HG03565 (cell line): Measurements from ENCODE around the gene ITGAE.
A peak's percentile ranks its signal among the peaks of the same experiment; 100 is the strongest.

Experiments used
- ATAC-seq: cut with Tn5 transposase; IDR thresholded peaks from one replicate; pipeline ENCODE4 v1.9.1; 2021; ENCODE audit warnings: mild to moderate bottlenecking, moderate library complexity; ENCODE audit not compliant: unreplicated experiment

ITGAE gene

GRCh38 chr17:3697103-3697476 lies 103.9 kb downstream of the ITGAE start:
- no peak for ATAC-seq

- ATAC-seq = no peak
These were observed 105.1 kb downstream of the ITGAE start, which contains the start of gene P2RX5 for GRCh38 chr17:3695723-3696411. P2RX5 (minus strand) TSS chr17:3696155; CDS start chr17:3696005, 150 bp downstream.

DNA sequence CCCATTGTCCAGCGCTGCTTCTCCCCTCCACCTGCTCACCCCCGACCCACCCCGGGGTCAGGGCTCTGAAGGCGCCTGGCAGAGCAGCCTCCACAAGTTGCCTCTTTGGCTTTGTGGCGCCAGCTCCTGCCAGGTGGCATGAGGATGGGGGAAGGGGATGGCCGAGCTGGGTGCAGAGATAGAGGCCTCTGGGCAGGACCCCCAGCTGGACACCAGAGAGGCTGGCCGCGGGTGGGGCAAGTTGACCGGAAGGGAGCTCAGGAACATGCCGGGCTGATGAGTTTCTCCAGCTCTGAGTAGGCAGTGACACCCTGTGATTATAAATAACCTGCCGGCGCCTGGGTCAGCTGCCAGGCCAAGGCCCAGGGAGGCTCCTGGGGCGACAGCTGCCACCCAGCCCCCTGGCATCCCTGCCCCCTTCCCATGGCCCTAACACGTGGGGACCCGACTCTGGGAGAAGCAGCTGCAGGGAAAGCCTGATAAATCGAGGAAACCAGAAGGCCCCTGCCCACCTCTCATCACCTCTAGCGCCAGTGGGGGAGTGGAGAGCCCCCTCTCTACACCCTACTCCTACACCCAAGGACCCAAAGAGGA lies 105.8 kb downstream of the ITGAE start:
- no peak for ATAC-seq

DNA sequence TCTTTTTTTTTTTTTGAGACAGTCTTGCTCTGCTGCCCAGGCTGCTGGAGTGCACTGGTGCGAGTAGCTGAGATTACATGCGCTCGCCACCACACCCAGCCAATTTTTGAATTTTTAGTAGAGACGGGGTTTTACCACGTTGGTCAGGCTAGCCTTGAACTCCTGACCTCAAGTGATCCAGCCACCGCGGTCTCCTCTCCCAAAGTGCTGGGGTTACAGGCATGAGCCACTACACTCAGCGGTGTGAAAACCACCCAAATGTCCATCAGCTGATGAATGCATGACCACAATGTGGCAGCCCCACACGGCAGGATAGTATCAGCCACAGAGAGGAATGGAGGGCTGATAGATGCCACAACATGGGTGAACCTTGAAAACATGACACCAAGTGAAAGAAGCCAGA lies 107.2 kb downstream of the ITGAE start:
- peak; percentile 54 for ATAC-seq

GRCh38 chr17:3693141-3693540 lies 107.8 kb downstream of the ITGAE start:
- ATAC-seq = no peak

- ATAC-seq = no peak
These were observed 108.6 kb downstream of the ITGAE start for GRCh38 chr17:3692346-3692745.

DNA sequence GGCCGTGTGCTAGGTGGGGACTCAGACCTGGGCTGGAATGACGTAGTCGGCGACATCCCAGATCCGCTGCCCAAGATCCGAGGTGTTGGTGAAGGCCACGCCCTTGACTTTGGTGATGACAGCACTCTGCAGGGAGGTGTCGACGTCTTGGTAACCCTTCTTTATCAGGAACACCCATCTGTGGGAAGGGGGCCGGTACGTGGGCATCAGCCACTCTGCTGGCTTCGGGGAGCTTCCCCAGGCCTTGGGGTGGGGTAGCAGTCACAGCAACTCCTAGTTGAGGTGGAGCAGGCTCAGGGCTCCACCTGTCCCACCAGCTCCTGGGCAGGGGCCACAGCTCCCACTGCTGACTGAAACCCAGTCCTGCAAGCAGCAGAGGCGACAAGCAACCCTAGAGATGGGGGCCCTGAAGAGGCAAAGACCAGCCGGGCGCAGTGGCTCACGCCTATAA lies 109.3 kb downstream of the ITGAE start:
- ATAC-seq = no peak

- no peak for ATAC-seq
These were observed 110.8 kb downstream of the ITGAE start for GRCh38 chr17:3690094-3690715.

DNA sequence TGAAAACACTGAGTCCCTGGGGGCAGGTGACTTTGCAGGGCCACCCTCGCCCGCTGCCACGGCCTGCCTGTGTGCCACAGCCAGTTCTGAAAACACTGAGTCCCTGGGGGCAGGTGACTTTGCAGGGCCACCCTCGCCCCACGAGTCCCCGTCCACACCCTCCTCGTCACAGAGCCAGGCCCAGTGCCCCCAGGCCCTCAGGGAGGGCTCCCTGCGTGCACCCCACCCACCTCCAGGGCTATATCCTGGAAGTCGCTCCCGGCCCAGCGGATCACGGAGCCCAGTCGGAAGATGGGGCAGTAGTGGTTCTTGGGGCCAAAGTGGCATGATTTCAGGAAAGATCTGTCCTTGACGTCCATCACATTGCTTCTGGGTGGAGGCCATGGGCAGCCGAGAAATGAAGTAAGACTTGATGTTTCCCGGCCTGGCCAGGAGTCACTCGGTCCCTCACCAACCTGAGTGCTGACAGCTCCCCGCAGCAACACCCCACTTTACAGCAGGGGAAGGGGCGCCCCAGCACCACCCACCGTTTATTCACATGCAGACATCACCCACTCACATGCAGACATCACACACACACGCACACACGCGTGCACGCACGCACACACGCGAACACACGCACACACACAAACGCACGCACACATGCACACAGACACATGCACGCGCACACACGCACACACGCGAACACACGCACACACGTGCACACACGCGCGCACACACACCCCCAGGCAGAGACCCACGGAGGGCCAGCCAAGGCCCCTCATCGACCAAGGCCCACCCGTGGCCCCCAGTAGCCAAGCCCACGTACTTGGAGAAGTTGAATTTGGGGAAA lies 111.5 kb downstream of the ITGAE start:
- ATAC-seq = no peak

GRCh38 chr17:3688852-3689261 lies 112.1 kb downstream of the ITGAE start:
- no peak for ATAC-seq

DNA sequence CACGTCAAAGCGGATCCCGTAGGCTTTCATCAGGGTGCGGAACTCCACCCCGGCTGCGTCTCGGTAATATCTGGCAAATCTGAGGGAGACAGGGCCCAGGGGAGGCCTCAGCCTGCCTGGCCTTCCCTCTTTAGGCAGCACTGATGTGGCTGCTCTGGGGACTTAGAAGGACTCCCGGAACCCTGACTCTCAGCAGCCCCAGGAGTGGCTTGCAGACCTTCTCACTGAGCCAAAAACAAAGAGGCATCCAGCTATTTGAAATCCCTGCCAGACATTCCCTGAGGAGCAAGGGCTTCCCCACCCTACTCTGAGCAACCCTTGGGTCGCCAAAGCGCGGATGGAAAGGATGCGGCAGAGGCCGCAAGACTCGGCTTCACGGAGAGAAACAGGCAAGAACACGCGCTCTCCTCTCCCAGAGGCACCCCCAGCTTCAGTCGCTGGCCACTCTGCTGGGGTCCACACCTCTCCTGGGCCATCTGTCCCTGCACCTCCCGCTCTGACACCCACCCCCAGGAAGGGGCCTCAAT lies 112.9 kb downstream of the ITGAE start:
- no peak for ATAC-seq

- ATAC-seq = no peak
These were observed 115.8 kb downstream of the ITGAE start for GRCh38 chr17:3685174-3685573.

DNA sequence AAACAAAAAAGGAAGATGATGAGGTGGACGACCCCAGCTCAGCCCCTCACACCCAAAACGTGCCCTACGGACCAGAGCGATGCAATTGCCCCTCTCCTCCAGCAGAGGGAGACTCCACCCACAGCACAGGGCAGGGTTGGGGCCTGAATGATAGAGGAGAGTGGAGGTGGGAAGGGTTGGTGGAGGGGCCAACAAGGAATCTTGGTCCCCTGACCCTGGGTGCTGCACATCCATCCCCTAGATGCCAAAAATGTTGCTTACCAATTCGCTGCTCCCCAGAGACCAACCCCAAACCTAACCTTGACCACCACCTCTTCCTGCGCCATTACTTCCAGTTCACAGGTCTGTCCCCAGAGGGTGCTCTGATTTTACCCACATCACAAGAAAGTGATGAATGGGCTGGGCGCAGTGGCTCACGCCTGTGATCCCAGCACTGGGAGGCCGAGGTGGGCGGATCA lies 117.9 kb downstream of the ITGAE start:
- ATAC-seq = no peak

DNA sequence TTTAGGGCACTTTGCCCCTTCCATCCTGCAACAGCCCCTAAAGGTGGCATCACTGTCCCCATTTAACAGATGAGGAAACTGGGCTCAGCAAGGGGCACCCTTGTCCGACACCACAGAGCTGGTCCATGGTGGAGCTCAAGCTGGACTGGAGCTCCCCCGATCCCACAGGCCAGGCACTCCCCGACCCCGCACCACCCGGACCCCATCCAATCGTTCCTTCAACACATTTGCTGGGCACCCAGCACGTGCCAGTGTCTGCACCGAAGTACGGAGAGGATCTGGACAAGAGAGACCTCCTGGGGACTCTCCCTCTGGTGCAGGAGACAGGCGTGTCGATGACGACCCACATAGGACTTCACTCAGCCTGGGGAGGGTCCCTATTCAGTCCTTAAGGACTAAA lies 119.0 kb downstream of the ITGAE start:
- ATAC-seq = no peak

- no peak for ATAC-seq
These were observed 119.4 kb downstream of the ITGAE start for GRCh38 chr17:3681565-3681964.

- ATAC-seq = no peak
These were observed 119.9 kb downstream of the ITGAE start for GRCh38 chr17:3681057-3681456.

- ATAC-seq = no peak
These were observed 121.4 kb downstream of the ITGAE start for GRCh38 chr17:3679531-3680126.

DNA sequence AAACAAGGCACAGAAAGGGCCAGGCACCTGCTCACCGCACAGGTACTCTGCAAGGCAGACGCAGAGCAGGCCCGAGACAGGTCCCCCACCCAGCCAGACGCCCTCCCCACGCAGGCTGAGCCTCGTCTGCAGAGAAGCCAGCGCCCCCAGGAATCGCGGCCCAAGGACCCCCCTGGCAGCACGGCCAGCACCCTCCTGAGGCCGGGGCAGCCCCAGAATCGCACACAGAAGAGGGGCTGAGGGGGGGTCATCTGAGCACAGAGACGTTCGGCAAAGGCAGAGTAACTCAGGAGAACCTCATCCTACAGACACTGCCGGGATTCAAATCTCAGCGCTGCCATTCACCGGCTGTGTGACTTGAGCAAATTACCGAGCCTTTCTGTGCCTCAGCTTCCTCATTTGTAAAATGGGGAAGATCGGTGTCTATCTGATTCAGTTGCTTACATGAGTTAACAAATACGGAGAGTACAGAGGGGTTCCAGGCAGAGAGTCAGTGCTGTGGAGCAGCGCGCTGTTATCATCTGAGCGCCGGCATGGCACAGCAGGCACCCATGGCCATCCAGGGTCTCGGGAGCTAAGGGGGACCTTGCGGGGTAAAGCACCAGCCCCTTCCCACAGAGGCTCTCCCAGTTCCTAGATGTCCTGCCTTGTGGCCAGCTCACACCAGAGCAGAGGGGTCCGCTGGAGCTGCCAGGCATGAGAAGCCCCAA lies 122.0 kb downstream of the ITGAE start:
- ATAC-seq = no peak

- no peak for ATAC-seq
These were observed 122.7 kb downstream of the ITGAE start for GRCh38 chr17:3678095-3678820.
